IMR-90 (cell line): Measurements from ENCODE around the gene KRT10. TPM values are rescaled to one million over a fixed set of nuclear protein-coding genes. Genes with fewer than 3 reads are reported as not detected.

Experiments
- ATAC-seq: fragments of 200-7000 bp; cut with Tn5 transposase; 2 replicates; pipeline ENCODE4 v1.9.1; 2020; ENCODE audit warnings: low read depth, mild to moderate bottlenecking, moderate library complexity
- BruUV-seq: library from RNA; stranded (reverse); fragments of 400-500 nt; replicated peaks from 2 replicates; lab custom pipeline; 2021; lab: Mats Ljungman, UMichigan
- CTCF ChIA-PET: fragments of 300-600 bp; formaldehyde crosslinking; extraction: SDS; loops from one replicate; lab custom pipeline; 2021; ENCODE audit warnings: antibody characterized with exemption; lab: Yijun Ruan, JAX
- POLR2A ChIA-PET: fragments of 300-600 bp; sonication (Branson Sonifier 250); formaldehyde crosslinking; loops from one replicate; lab custom pipeline; 2022; ENCODE audit warnings: antibody characterized with exemption; ENCODE audit not compliant: unreplicated experiment; lab: Charles Lee
- DNase-seq: peaks from one replicate; pipeline ENCODE4 v3.0.0; 2013
- H2AFZ ChIP-seq: replicated peaks from 2 replicates; pipeline ENCODE3; 2013; ENCODE audit warnings: low read length, mild to moderate bottlenecking; ENCODE audit not compliant: poor library complexity
- H2AK5ac ChIP-seq: 2 replicates; pipeline ENCODE4 v1.6.1; 2013; ENCODE audit warnings: low read depth, low read length, inconsistent platforms
- H2AK9ac ChIP-seq: replicated peaks from 2 replicates; pipeline ENCODE3; 2013; ENCODE audit warnings: mild to moderate bottlenecking, low read depth, low read length, moderate library complexity; ENCODE audit not compliant: poor library complexity
- H2BK120ac ChIP-seq: 2 replicates; pipeline ENCODE4 v1.6.1; 2013; ENCODE audit warnings: low read depth, low read length, inconsistent platforms
- H2BK15ac ChIP-seq: 3 replicates; pipeline ENCODE4 v1.6.1; 2013; ENCODE audit warnings: low read depth, low read length, inconsistent platforms
- H2BK20ac ChIP-seq: 2 replicates; pipeline ENCODE4 v1.6.1; 2013; ENCODE audit warnings: low read depth, mild to moderate bottlenecking, inconsistent platforms, low read length, moderate library complexity
- H2BK5ac ChIP-seq: 2 replicates; pipeline ENCODE4 v1.6.1; 2013; ENCODE audit warnings: mild to moderate bottlenecking, low read depth, low read length, inconsistent platforms; ENCODE audit not compliant: poor library complexity, severe bottlenecking
- H3K14ac ChIP-seq: replicated peaks from 2 replicates; pipeline ENCODE4 v1.6.1; 2013; ENCODE audit warnings: low read depth, low read length, inconsistent platforms
- H3K18ac ChIP-seq: 2 replicates; pipeline ENCODE4 v1.6.1; 2013; ENCODE audit warnings: low read depth, low read length, control low read depth
- H3K23ac ChIP-seq: 2 replicates; pipeline ENCODE4 v1.6.1; 2013; ENCODE audit warnings: low read depth, low read length, inconsistent platforms
- H3K27ac ChIP-seq: 2 replicates; pipeline ENCODE4 v1.5.1; 2013; ENCODE audit warnings: mild to moderate bottlenecking, control low read depth, low read length; ENCODE audit not compliant: insufficient read depth
- H3K27me3 ChIP-seq: 2 replicates; pipeline ENCODE4 v1.6.1; 2013; ENCODE audit warnings: low read length; ENCODE audit not compliant: control insufficient read depth, insufficient read depth
- H3K36me3 ChIP-seq: 2 replicates; pipeline ENCODE4 v1.6.1; 2013; ENCODE audit warnings: low read length, mixed read lengths; ENCODE audit not compliant: control insufficient read depth, insufficient read depth
- H3K4ac ChIP-seq: 2 replicates; pipeline ENCODE4 v1.6.1; 2013; ENCODE audit warnings: low read depth, low read length, inconsistent platforms
- H3K4me1 ChIP-seq: 2 replicates; pipeline ENCODE4 v1.6.1; 2013; ENCODE audit warnings: low read length, mixed read lengths; ENCODE audit not compliant: control insufficient read depth, insufficient read depth
- H3K4me2 ChIP-seq: 2 replicates; pipeline ENCODE4 v1.6.1; 2013; ENCODE audit warnings: low read depth, mild to moderate bottlenecking, control low read depth, low read length, moderate library complexity
- H3K4me3 ChIP-seq: 2 replicates; pipeline ENCODE4 v1.5.1; 2013; ENCODE audit warnings: low read depth, mild to moderate bottlenecking, control low read depth, low read length, moderate library complexity; ENCODE audit not compliant: insufficient read depth
- H3K56ac ChIP-seq: 2 replicates; pipeline ENCODE4 v1.6.1; 2013; ENCODE audit warnings: low read length, inconsistent platforms; ENCODE audit not compliant: insufficient read depth; ENCODE audit errors: extremely low read depth
- H3K79me1 ChIP-seq, 2 experiments: 2 replicates each; pipeline ENCODE4 v1.6.1; 2013; ENCODE audit warnings: low read length in 2 of 2, inconsistent platforms in 1 of 2, low read depth in 1 of 2
- H3K9ac ChIP-seq: 2 replicates; pipeline ENCODE4 v1.6.1; 2013; ENCODE audit warnings: low read depth, low read length, control low read depth
- H3K9me1 ChIP-seq: 2 replicates; pipeline ENCODE4 v1.6.1; 2013; ENCODE audit warnings: low read length, inconsistent platforms; ENCODE audit not compliant: insufficient read depth
- H3K9me3 ChIP-seq: 2 replicates; pipeline ENCODE4 v1.6.1; 2013; ENCODE audit warnings: low read length; ENCODE audit not compliant: control insufficient read depth, insufficient read depth
- H4K20me1 ChIP-seq: 2 replicates; pipeline ENCODE4 v1.6.1; 2013; ENCODE audit warnings: low read length, inconsistent platforms; ENCODE audit not compliant: insufficient read depth
- H4K5ac ChIP-seq: 2 replicates; pipeline ENCODE4 v1.6.1; 2013; ENCODE audit warnings: mild to moderate bottlenecking, low read depth, low read length, control low read depth
- H4K8ac ChIP-seq, 2 experiments: 2 replicates each; pipeline ENCODE4 v1.6.1; 2013; ENCODE audit warnings: low read depth in 2 of 2, low read length in 2 of 2, control low read depth in 1 of 2, inconsistent platforms in 1 of 2
- H4K91ac ChIP-seq: 2 replicates; pipeline ENCODE4 v1.6.1; 2013; ENCODE audit warnings: low read depth, low read length, inconsistent platforms; ENCODE audit not compliant: insufficient read depth
- BHLHE40 ChIP-seq: fragments of 150-350 bp; IDR thresholded peaks from 2 replicates; pipeline ENCODE4 v1.6.1; 2016; ENCODE audit warnings: mild to moderate bottlenecking, low read depth, low read length
- CEBPB ChIP-seq: IDR thresholded peaks from 2 replicates; pipeline ENCODE4 v1.6.1; 2012; ENCODE audit warnings: low read depth, low read length, improper control_type of control experiment
- CHD1 ChIP-seq: IDR thresholded peaks from 2 replicates; pipeline ENCODE4 v1.6.1; 2012; ENCODE audit warnings: low read depth, low read length, improper control_type of control experiment
- FOS ChIP-seq: fragments of 150-350 bp; IDR thresholded peaks from 2 replicates; pipeline ENCODE4 v1.6.1; 2016; ENCODE audit warnings: low read depth, low read length
- MAFK ChIP-seq: IDR thresholded peaks from 2 replicates; pipeline ENCODE4 v1.6.1; 2012; ENCODE audit warnings: low read depth, low read length, improper control_type of control experiment
- MXI1 ChIP-seq: IDR thresholded peaks from 2 replicates; pipeline ENCODE4 v1.6.1; 2012; ENCODE audit warnings: low read depth, mild to moderate bottlenecking, low read length, moderate library complexity, borderline replicate concordance
- NFE2L2 ChIP-seq: fragments of 150-350 bp; IDR thresholded peaks from 2 replicates; pipeline ENCODE4 v1.6.1; 2016; ENCODE audit warnings: low read depth, mild to moderate bottlenecking, low read length
- POLR2A ChIP-seq: IDR thresholded peaks from 2 replicates; pipeline ENCODE4 v1.6.1; 2012; ENCODE audit warnings: mild to moderate bottlenecking, low read depth, low read length
- RAD21 ChIP-seq: IDR thresholded peaks from 2 replicates; pipeline ENCODE4 v1.6.1; 2012; ENCODE audit warnings: low read length, improper control_type of control experiment
- RCOR1 ChIP-seq: IDR thresholded peaks from 2 replicates; pipeline ENCODE4 v1.6.1; 2012; ENCODE audit warnings: mild to moderate bottlenecking, low read length, improper control_type of control experiment; ENCODE audit not compliant: insufficient replicate concordance
- SMC3 ChIP-seq: fragments of 150-350 bp; IDR thresholded peaks from 2 replicates; pipeline ENCODE4 v1.6.1; 2016; ENCODE audit warnings: low read depth, mild to moderate bottlenecking, antibody characterized with exemption, low read length, moderate library complexity
- WGBS, 2 experiments: methylation state at CpG; one replicate each; pipeline versions ENCODE4 v1.1.5 to v1.1.7; 2013; ENCODE audit warnings: missing lambda C conversion rate in 2 of 2; ENCODE audit not compliant: insufficient read length in 1 of 2; ENCODE audit errors: extremely low coverage in 2 of 2; 5-methylcytosine and 5-hydroxymethylcytosine counted together
- dilution Hi-C: fragments of 300-500 bp; cut with HindIII; formaldehyde crosslinking; loops from one replicate; pipeline ENCODE4 v1.14.3; 2018; ENCODE audit warnings: low sequenced_read_pairs; ENCODE audit not compliant: unreplicated experiment
- in situ Hi-C: fragments of 300-500 bp; cut with MboI; formaldehyde crosslinking; loops from 3 replicates; pipeline ENCODE4 v1.14.3; 2019; ENCODE audit warnings: low sequenced_read_pairs, inconsistent platforms, mixed read lengths
- intact Hi-C: fragments of 100-400 bp; cut with micrococcal nuclease; formaldehyde crosslinking; loops from 2 replicates; pipeline ENCODE4 v1.10.0; 2022
- polyA plus RNA-seq, 3 experiments: library from polyadenylated mRNA; depleted of rRNA; stranded (reverse); fragments of >200 nt; gene quantifications; 2 replicates each; pipeline ENCODE4 v1.2.3, GENCODE V29; 2012; ENCODE audit warnings: low replicate concordance in 1 of 3
- total RNA-seq: library from RNA; depleted of rRNA; stranded (reverse); fragments of >200 nt; gene quantifications from 2 replicates; pipeline ENCODE4 v1.2.3, GENCODE V29; 2012
- TF ChIP-seq, protein P1 (sequence below): conservative IDR thresholded peaks from 2 replicates; pipeline ENCODE4 v1.5.1; 2012; ENCODE audit warnings: mild to moderate bottlenecking, low read depth, low read length, improper control_type of control experiment
- TF ChIP-seq, protein P2 (sequence below): fragments of 150-350 bp; IDR thresholded peaks from 2 replicates; pipeline ENCODE4 v1.6.1; 2017; ENCODE audit warnings: mild to moderate bottlenecking, antibody characterized with exemption, low read length, low read depth
- TF ChIP-seq, protein P3 (sequence below): fragments of 150-350 bp; IDR thresholded peaks from 2 replicates; pipeline ENCODE4 v1.6.1; 2016; ENCODE audit warnings: low read depth, mild to moderate bottlenecking, low read length, moderate library complexity, borderline replicate concordance

KRT10 gene
- total and polyA plus RNA-seq, 2 of the 4 experiments (the other 2 are of a cell fraction) = 0.18 to 18.3 TPM

DNA sequence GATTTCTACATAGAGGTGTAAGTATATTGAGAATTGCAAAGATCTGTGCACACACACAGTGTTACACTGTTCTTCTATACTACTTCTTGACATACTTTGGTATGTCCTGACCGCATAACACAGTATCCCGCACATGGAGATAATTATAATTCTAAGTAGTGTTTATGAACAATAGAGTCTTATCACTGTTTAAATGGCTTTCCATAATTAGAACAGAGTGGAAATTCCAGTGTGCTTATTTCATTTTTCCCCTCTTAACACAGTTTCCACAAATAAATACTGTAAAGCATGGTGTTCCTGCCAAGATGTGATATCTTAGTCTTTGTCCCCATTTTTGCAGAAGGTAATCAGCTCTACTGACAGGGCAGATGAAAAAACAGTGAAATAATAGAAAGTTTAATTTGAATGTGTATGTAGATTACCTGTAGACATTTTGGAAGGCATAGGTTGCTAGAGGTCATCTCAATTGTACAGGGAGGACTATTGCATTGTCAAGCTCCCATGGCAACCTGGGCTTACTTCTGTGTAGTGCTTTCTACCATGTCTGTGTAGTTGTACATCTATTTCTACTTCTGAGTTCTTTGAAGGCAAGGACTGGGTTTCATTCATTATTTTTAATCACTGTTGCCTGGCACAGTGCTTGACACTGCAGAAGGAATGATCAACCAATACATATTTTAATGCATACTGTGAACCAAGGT, 12.5 kb downstream of the KRT10 start:
- DNase-seq (peak; percentile 43), ATAC-seq (peak; percentile 42)
- Histone ChIP-seq H3K9me3 (no peaks in the 10 kb centered on the region), H3K4me1 (peaks cover 2% of the 10 kb centered on the region; the same call in 1 of the 2 replicates), H3K9me1 (no peaks in the 10 kb centered on the region), H3K4ac (peak overlapping the region; percentile 26; the same call in 1 of the 2 replicates), H2BK20ac (peak overlapping the region; percentile 82), H3K23ac (peak overlapping the region; percentile 14; the same call in 1 of the 2 replicates), H2AK9ac (no peak overlapping the region), H3K27me3 (no peaks in the 10 kb centered on the region; the same call in 1 of the 2 replicates), H4K8ac (peak overlapping the region in 1 of 2 experiments; percentile 31; a peak in 1 of 4 replicates), H4K91ac (no peak overlapping the region), H2BK15ac (peak overlapping the region; percentile 36; the same call in 1 of the 3 replicates), H3K18ac (peak overlapping the region; percentile 33; the same call in 1 of the 2 replicates), H2AFZ (no peak overlapping the region), H2BK120ac (peak overlapping the region; percentile 41; the same call in 1 of the 2 replicates), H3K56ac (no peak overlapping the region), H3K9ac (no peak overlapping the region), H2AK5ac (peak overlapping the region; percentile 2; the same call in 1 of the 2 replicates), H3K36me3 (no peaks in the 10 kb centered on the region), H2BK5ac (peak overlapping the region; percentile 57), H3K4me3 (no peak overlapping the region), H3K14ac (peak overlapping the region; percentile 34; the same call in 1 of the 2 replicates), H3K79me1 (no peaks in the 10 kb centered on the region), H4K5ac (no peak overlapping the region), H3K4me2 (peak overlapping the region; percentile 73; the same call in 1 of the 2 replicates), H4K20me1 (no peaks in the 10 kb centered on the region), H3K27ac (no peak overlapping the region)
- no CpG with 5 or more reads among the region's 2 CpGs for WGBS, 2 experiments
- CTCF ChIA-PET = interaction anchor here (0.7 kb wide), 1 partner anchor 199 kb away, joined by 3 read pairs; no protein-coding TSS in a partner anchor
- no TSS peak for BruUV-seq
- dilution Hi-C loops (no loop called here), in situ Hi-C loops (loop anchor here (10.0 kb wide), 2 partner anchors 95 to 745 kb away; no protein-coding TSS in a partner anchor), intact Hi-C loops (no loop called here)
- POLR2A ChIA-PET = no interaction called here
- TF ChIP-seq RCOR1 (no peak), FOS (no peak), SMC3 (no peak), CEBPB (no peak), CHD1 (no peak), MAFK (no peak), RAD21 (no peak), BHLHE40 (no peak), NFE2L2 (no peak), MXI1 (no peak), POLR2A (no peak)
- TF ChIP-seq, protein P1, sequence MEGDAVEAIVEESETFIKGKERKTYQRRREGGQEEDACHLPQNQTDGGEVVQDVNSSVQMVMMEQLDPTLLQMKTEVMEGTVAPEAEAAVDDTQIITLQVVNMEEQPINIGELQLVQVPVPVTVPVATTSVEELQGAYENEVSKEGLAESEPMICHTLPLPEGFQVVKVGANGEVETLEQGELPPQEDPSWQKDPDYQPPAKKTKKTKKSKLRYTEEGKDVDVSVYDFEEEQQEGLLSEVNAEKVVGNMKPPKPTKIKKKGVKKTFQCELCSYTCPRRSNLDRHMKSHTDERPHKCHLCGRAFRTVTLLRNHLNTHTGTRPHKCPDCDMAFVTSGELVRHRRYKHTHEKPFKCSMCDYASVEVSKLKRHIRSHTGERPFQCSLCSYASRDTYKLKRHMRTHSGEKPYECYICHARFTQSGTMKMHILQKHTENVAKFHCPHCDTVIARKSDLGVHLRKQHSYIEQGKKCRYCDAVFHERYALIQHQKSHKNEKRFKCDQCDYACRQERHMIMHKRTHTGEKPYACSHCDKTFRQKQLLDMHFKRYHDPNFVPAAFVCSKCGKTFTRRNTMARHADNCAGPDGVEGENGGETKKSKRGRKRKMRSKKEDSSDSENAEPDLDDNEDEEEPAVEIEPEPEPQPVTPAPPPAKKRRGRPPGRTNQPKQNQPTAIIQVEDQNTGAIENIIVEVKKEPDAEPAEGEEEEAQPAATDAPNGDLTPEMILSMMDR = no peak
- TF ChIP-seq, protein P2, sequence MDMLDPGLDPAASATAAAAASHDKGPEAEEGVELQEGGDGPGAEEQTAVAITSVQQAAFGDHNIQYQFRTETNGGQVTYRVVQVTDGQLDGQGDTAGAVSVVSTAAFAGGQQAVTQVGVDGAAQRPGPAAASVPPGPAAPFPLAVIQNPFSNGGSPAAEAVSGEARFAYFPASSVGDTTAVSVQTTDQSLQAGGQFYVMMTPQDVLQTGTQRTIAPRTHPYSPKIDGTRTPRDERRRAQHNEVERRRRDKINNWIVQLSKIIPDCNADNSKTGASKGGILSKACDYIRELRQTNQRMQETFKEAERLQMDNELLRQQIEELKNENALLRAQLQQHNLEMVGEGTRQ = no peak
- TF ChIP-seq, protein P3, sequence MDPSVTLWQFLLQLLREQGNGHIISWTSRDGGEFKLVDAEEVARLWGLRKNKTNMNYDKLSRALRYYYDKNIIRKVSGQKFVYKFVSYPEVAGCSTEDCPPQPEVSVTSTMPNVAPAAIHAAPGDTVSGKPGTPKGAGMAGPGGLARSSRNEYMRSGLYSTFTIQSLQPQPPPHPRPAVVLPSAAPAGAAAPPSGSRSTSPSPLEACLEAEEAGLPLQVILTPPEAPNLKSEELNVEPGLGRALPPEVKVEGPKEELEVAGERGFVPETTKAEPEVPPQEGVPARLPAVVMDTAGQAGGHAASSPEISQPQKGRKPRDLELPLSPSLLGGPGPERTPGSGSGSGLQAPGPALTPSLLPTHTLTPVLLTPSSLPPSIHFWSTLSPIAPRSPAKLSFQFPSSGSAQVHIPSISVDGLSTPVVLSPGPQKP = no peak
